ENCODE results near the gene MFSD8. TPM values are rescaled to one million over a fixed set of nuclear protein-coding genes. Genes with fewer than 3 reads are reported as not detected.

Gene MFSD8
- total RNA-seq, 1 experiment from 2014 or later = 24.0 TPM

- H3K27ac Mint-ChIP-seq = no peak overlapping the region
- H3T11ph ChIP-seq (ENCODE audit: low read length) = no peak overlapping the region
These were observed 23.7 kb upstream of the MFSD8 start for GRCh38 chr4:127988638-127989037.

More at GRCh38 chr4:127988638-127989037, 23.7 kb upstream of the MFSD8 start:
- H3K4me1 Mint-ChIP-seq = no peaks in the 10 kb centered on the region
- H3K9ac ChIP-seq (ENCODE audit: extremely low read depth, insufficient read length, low read length) = no peak overlapping the region
- H2AFZ ChIP-seq (ENCODE audit: low read length) = no peak overlapping the region
- H3K4me1 ChIP-seq (ENCODE audit: insufficient read depth, low read length) = no peaks in the 10 kb centered on the region
- H3K14ac ChIP-seq (ENCODE audit: insufficient read depth, low read length) = no peak overlapping the region
- no peak overlapping the region for H3K4me3 Mint-ChIP-seq
- H3K18ac ChIP-seq (ENCODE audit: insufficient read length, low read depth, low read length) = no peak overlapping the region
- H3K56ac ChIP-seq (ENCODE audit: insufficient read length, low read depth, low read length) = no peak overlapping the region
- no CpG with 5 or more reads among the region's 6 CpGs for whole genome bisulfite sequencing (ENCODE audit: extremely low coverage, insufficient read length, low lambda C conversion rate)
- H3K4me2 ChIP-seq (ENCODE audit: insufficient read depth, insufficient read length, low read length) = no peak overlapping the region
- no peaks in the 10 kb centered on the region for H3K9me3 ChIP-seq (ENCODE audit: control insufficient read depth, low read depth, low read length)
- H4K5ac ChIP-seq (ENCODE audit: insufficient read length, low read depth, low read length) = no peak overlapping the region
- no peak for DNase-seq
- H4K20me1 ChIP-seq (ENCODE audit: control insufficient read depth, insufficient read depth, insufficient read length) = no peaks in the 10 kb centered on the region
- H2BK12ac ChIP-seq (ENCODE audit: insufficient read length, low read depth, low read length) = no peak overlapping the region
- no peak overlapping the region for H3K27ac ChIP-seq (ENCODE audit: insufficient read length, low read depth, low read length)
- no peaks in the 10 kb centered on the region for H3K79me2 ChIP-seq (ENCODE audit: insufficient read depth, low read length)
- peaks cover 7 to 34% (median 21%) of the 10 kb centered on the region in 3 experiments; a peak in 5 of 7 replicates for H3K36me3 Mint-ChIP-seq (ENCODE audit: insufficient read depth in 1 of 3, low read depth in 3 of 3)
- no peak overlapping the region for H2AK5ac ChIP-seq (ENCODE audit: insufficient read length, low read length)
- H4K8ac ChIP-seq (replicated peaks; ENCODE audit: insufficient read length, low read depth, low read length) = no peak overlapping the region
- no peaks in the 10 kb centered on the region for H3K27me3 Mint-ChIP-seq (ENCODE audit: low read depth)
- no peaks in the 10 kb centered on the region for H3K27me3 ChIP-seq (ENCODE audit: insufficient read depth, low read length)
- H2BK120ac ChIP-seq (ENCODE audit: low read depth, low read length, poor library complexity, severe bottlenecking) = no peak overlapping the region
- no peaks in the 10 kb centered on the region for H3K23me2 ChIP-seq (ENCODE audit: insufficient read length, low read depth, low read length, poor library complexity, severe bottlenecking)
- H2BK20ac ChIP-seq (ENCODE audit: low read depth, low read length, poor library complexity, severe bottlenecking) = no peak overlapping the region
- H3K23ac ChIP-seq (ENCODE audit: insufficient read length, low read depth, low read length) = no peak overlapping the region
- H4K91ac ChIP-seq (ENCODE audit: insufficient read length, low read depth, low read length) = no peak overlapping the region
- H3K79me1 ChIP-seq (ENCODE audit: insufficient read depth, low read depth, low read length, poor library complexity, severe bottlenecking) = no peaks in the 10 kb centered on the region
- TF ChIP-seq, protein P1, sequence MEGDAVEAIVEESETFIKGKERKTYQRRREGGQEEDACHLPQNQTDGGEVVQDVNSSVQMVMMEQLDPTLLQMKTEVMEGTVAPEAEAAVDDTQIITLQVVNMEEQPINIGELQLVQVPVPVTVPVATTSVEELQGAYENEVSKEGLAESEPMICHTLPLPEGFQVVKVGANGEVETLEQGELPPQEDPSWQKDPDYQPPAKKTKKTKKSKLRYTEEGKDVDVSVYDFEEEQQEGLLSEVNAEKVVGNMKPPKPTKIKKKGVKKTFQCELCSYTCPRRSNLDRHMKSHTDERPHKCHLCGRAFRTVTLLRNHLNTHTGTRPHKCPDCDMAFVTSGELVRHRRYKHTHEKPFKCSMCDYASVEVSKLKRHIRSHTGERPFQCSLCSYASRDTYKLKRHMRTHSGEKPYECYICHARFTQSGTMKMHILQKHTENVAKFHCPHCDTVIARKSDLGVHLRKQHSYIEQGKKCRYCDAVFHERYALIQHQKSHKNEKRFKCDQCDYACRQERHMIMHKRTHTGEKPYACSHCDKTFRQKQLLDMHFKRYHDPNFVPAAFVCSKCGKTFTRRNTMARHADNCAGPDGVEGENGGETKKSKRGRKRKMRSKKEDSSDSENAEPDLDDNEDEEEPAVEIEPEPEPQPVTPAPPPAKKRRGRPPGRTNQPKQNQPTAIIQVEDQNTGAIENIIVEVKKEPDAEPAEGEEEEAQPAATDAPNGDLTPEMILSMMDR (conservative IDR thresholded peaks at IDR 0.05) = no peak
- no peak overlapping the region for H3K4ac ChIP-seq (ENCODE audit: low read depth, low read length)
- H3K9me3 Mint-ChIP-seq = no peaks in the 10 kb centered on the region
- H2BK15ac ChIP-seq (ENCODE audit: low read depth, low read length) = no peak overlapping the region
- H2BK5ac ChIP-seq (ENCODE audit: insufficient read length, low read length) = no peak overlapping the region

Data from H9 (cell line).